MG63 (cell line): Measurements from ENCODE around the gene MIER1. TPM values are rescaled to one million over a fixed set of nuclear protein-coding genes. Genes with fewer than 3 reads are reported as not detected.
A peak's percentile ranks its signal among the peaks of the same experiment; 100 is the strongest.
"Not testable (repeated sequence)": the region's sequence is repeated elsewhere in the genome, so short reads cannot be mapped to it uniquely, and the experiment has no call there.

Experiments
- DNase-seq: peaks from one replicate; pipeline ENCODE4 v3.0.0-alpha.2; 2020
- H3K27me3 ChIP-seq: fragments of 250-450 bp; sonication (Bioruptor Pico); 2 replicates; pipeline ENCODE4 v1.5.1; 2020; ENCODE audit warnings: mild to moderate bottlenecking, moderate library complexity
- H3K36me3 ChIP-seq: fragments of 250-450 bp; sonication (Bioruptor Pico); 2 replicates; pipeline ENCODE4 v1.5.1; 2020; ENCODE audit warnings: mild to moderate bottlenecking, moderate library complexity
- H3K4me3 ChIP-seq: fragments of 250-450 bp; sonication (Bioruptor Pico); 2 replicates; pipeline ENCODE4 v1.5.1; 2020; ENCODE audit warnings: mild to moderate bottlenecking, moderate library complexity
- H3K9me3 ChIP-seq: fragments of 250-450 bp; sonication (Bioruptor Pico); 2 replicates; pipeline ENCODE4 v1.5.1; 2020; ENCODE audit warnings: mild to moderate bottlenecking, moderate library complexity
- total RNA-seq: library from RNA; depleted of rRNA; stranded (reverse); fragments of >200 nt; shearing (Covaris generic); gene quantifications from 2 replicates; pipeline ENCODE4 v1.2.3, GENCODE V29; 2014; ENCODE audit warnings: low replicate concordance

MIER1 gene
- total RNA-seq, 1 experiment from 2014 or later: 11.3 TPM

DNA sequence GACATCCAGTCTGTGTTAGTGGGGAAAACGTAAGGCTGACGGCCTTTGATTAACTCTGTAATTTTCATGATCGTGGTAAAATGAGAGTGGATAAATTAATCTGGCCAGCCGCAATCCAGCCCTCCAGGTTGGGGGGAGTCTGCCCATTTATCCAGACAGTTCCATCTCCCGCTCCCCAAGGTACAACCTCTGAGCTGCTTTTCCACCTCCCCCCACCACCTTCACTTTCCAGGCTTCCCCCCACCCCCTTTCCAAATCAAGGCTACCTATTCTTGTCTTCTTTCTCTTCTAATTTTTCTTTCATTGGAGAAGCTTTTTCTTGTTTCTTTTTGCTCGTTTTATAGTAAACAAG, 6.0 kb downstream of the MIER1 start:
- Histone ChIP-seq H3K4me3 (peak overlapping the region; percentile 79), H3K9me3 (no peaks in the 10 kb centered on the region), H3K36me3 (peaks cover 5% of the 10 kb centered on the region), H3K27me3 (no peaks in the 10 kb centered on the region)
- DNase-seq: no peak

DNA sequence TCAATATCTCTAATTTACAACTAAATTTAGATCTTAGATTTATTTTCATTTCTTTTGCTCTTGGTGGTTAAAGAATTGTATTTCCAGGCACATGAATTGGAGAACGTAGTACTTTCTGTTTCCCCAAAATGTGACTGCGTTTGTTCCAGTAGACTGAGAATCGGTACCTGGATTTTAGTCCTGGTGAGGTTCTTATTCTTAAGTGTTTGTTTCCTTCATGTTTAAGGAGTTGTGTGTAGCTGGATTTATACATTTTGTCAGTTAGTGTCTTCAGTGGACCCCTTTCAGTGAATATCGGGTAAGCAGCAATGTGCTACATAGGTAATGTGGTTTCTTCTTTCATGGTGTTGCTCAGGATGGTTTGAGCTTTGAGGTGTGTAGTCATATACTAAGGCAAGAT, 6.8 kb downstream of the MIER1 start:
- H3K27me3 ChIP-seq: no peaks in the 10 kb centered on the region
- H3K4me3 ChIP-seq: peak overlapping the region; percentile 79
- H3K9me3 ChIP-seq: no peaks in the 10 kb centered on the region
- no peak for DNase-seq
- H3K36me3 ChIP-seq: peaks cover 3% of the 10 kb centered on the region

DNA sequence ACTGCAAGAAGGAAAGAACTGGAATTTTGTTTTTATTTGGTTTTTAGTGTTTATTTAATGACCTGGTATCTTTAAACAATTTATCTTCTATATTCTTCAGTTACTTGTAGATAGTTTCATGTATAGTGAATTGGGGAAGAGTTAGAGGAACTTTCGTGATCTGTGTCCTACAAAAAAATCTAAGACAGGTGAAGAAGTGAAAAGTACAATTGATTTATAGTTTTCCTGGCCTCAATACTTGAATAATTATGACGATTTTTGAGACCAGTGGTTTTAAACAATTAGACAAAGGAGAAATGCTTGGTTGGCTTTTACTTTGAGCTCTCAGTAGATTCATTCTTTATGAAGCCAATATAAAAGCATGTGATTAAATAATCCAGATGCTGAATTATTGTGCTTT, 7.5 kb downstream of the MIER1 start:
- peak overlapping the region; percentile 79 for H3K4me3 ChIP-seq
- no peaks in the 10 kb centered on the region for H3K27me3 ChIP-seq
- DNase-seq: no peak
- peaks cover 2% of the 10 kb centered on the region for H3K36me3 ChIP-seq
- no peaks in the 10 kb centered on the region for H3K9me3 ChIP-seq

DNA sequence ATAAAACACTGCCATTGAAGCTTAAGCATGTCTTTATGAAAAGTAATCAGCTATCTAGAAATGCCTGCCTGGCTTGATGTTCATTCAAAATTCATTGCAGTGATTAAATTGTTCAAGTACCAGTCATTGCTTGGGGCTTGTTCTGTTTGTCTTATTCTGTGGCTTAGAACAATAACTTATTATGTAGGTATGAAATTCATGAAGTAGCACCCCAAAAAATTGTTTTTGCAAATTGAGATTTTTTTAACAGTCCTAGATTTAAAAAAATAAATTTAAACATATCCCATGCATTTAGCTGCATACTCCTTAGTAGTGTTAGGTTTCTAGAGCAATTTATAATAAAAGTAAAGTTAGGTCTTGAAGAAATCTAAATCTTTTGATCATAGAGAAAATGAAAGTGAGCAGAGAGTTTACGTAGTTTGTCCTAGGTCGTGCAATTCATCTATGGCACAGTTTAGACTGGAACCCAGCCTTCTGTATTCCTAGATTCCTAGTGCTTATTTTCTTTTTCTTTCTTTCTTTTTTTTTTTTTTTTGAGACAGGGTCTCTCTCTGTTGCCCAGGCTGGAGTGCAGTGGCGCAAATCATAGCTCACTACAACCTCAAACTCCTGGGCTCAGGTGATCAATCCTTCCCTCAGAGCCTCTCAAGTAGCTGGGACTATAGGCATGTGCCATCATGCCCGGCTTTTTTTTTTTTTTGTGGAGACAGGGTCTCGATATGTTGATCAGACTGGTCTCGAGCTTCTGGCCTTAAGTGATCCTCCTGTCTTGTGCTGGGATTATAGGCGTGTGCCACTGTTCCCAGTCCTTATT, 9.3 kb downstream of the MIER1 start:
- no peaks in the 10 kb centered on the region for H3K27me3 ChIP-seq
- peak overlapping the region; percentile 79 for H3K4me3 ChIP-seq
- peaks cover 10% of the 10 kb centered on the region for H3K36me3 ChIP-seq
- no peaks in the 10 kb centered on the region for H3K9me3 ChIP-seq
- no peak for DNase-seq

DNA sequence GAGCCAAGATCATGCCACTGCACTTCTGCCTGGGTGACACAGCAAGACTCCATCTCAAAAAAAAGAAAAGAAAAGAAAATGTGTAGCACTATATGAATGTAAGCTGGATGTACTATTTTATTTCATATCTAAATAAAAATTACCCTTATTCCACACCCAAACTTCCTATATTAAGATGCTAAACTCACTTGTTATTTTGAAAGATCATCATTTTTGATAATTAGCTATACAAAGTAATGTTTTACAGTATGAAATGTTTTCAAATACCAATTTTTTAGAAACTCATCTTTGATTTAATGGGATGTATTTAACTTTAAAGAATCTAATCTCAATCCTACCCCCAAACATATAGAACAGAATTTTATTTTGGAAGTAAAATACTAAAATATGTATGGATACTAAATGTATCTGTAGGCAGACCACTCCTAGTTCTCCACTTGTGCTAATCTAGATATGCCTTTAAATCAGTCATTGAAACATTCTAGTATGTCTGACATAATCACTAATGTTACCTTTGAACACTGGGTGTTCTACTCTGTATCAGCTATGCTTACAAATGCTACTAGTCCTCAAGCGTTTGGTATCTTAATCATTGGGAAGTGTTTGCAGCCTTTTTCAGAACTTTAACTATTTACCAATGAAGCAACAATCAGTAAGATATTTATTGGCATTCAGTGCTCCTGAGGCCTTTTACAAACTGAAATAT, 12.9 kb downstream of the MIER1 start:
- Histone ChIP-seq H3K4me3 (no peak overlapping the region), H3K9me3 (no peaks in the 10 kb centered on the region), H3K36me3 (peaks cover 23% of the 10 kb centered on the region), H3K27me3 (no peaks in the 10 kb centered on the region)
- no peak for DNase-seq

DNA sequence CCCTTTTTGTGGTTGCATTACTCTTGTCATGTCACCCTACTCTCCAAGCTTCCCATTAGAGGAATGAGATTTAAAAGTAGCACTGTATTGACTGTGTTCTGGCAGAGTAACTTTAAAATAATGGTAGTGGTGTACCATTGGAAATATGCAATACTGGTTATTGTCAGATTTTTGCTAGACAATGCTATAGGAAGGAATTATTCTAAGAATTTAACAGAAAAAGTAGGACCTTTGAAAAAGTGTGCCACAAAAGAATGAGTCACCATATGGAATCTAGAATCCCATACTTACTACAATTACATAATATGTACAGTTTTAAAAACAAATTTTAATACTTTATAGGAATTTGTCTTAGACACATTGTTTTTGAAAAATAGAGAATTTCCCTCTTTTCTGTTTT, 13.8 kb downstream of the MIER1 start:
- H3K36me3 ChIP-seq: peaks cover 23% of the 10 kb centered on the region
- no peaks in the 10 kb centered on the region for H3K27me3 ChIP-seq
- H3K9me3 ChIP-seq: no peaks in the 10 kb centered on the region
- no peak overlapping the region for H3K4me3 ChIP-seq
- DNase-seq: no peak

DNA sequence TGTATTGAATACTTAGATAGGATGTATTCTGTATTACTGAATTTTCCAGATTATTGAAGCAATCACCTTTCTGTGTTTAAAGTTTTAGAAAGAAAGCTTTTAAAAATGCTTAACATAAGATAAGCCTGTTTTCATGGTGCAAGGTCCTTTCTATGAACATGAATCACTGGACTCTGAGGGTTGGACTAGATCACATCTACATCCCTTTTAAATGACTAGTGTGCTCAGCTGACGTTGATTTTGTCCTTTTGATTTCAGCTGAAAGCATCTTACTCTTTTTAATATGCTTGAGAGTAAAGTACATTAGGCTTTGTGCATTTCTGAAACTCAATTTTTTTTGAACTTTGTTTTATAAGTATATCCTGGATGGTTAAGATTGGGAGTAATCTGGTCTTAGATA, 16.2 kb downstream of the MIER1 start:
- H3K9me3 ChIP-seq: no peaks in the 10 kb centered on the region
- H3K36me3 ChIP-seq: peaks cover 34% of the 10 kb centered on the region
- H3K27me3 ChIP-seq: no peaks in the 10 kb centered on the region
- no peak for DNase-seq
- no peak overlapping the region for H3K4me3 ChIP-seq

DNA sequence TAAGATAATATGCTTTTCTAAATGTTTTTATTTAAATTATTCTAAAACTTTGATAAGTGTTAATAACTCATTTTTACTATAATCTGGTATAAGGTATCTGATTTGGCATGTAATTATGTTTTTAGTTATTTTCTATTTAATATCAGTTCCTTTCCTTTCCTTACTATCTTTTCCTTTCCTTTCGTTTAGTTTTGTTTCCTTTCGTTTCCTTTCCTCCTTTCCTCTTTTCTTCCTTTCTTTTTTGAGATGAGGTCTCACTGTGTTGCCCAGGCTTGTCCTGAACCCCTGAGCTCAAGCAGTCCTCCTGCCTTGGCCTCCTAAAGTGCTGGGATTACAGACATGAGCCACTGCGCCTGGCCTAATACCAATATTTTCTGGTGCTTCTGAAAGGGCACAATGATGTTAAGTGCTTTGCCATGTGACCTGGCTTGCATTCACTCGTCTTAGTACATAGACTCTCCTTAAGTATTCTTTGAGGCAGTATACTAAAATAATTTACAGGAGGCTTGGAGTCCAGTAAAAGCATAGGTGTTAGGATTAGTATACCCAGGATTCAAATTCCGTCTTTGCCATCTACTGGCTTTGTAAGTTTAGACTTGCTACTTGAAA, 18.7 kb downstream of the MIER1 start:
- peak; percentile 35 for DNase-seq
- Histone ChIP-seq H3K36me3 (peaks cover 48% of the 10 kb centered on the region), H3K4me3 (no peak overlapping the region), H3K27me3 (no peaks in the 10 kb centered on the region), H3K9me3 (no peaks in the 10 kb centered on the region)

DNA sequence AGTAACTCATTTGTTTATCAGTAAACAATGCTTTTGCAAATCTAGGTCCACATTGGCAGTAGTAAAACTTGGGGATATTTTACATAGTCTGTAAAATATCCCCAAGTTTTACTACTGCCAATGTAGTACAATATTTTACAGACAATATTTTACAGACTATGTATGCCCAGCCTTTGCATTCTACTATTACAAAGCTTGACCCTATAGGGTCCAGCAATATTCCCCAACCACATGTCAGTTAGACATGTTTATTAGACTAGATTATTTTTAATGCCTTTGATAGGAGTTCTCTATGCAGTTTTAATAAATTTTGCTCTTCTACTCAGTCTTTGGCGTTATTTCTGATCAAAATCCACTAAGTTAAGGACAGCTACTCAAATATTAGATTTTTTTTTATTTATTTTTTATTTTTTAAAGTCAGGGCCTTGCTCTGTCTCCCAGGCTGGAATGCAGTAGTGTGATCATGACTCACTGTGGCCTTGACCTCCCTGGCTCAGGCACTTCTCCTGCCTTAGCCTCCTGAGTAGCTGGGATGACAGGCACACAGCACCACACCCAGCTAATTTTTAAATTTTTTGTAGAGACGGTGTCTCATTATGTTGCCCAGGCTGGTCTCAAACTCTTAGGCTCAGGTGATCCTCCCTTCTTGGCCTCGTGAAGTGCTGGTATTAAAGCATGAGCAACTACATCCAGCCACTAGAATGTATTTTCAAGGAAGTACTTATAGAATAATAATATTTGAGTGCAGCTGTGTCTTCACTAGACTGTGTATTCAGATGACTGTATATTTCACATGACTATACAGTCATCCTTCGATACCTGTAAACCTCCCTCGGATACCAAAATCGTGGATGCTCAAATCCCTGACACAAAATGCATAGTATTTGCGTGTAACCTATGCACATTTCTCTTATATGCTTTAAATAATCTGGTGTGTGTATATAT, 19.8 kb downstream of the MIER1 start:
- H3K27me3 ChIP-seq: no peaks in the 10 kb centered on the region
- no peak overlapping the region for H3K4me3 ChIP-seq
- no peaks in the 10 kb centered on the region for H3K9me3 ChIP-seq
- H3K36me3 ChIP-seq: peaks cover 59% of the 10 kb centered on the region
- peak; percentile 88 for DNase-seq

DNA sequence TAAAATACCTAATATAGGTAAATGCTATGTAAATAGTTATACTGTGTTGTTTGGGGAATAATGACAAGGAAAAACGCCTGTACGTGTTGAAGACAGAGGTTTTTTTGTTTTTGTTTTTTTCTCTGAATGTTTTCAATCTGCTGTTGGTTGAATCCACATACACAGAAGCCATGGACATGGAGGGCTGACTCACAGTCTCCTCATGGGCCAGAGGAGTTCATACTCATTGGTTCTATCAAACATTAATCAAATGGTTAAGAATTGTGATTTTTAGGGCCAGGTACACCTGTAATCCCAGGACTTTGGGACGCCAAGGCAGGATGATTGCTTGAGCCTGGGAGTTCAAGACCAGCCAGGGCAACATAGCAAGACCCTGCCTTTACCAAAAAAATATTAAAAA, 20.5 kb downstream of the MIER1 start:
- peaks cover 56% of the 10 kb centered on the region for H3K36me3 ChIP-seq
- no peaks in the 10 kb centered on the region for H3K9me3 ChIP-seq
- H3K4me3 ChIP-seq: no peak overlapping the region
- no peak for DNase-seq
- no peaks in the 10 kb centered on the region for H3K27me3 ChIP-seq

DNA sequence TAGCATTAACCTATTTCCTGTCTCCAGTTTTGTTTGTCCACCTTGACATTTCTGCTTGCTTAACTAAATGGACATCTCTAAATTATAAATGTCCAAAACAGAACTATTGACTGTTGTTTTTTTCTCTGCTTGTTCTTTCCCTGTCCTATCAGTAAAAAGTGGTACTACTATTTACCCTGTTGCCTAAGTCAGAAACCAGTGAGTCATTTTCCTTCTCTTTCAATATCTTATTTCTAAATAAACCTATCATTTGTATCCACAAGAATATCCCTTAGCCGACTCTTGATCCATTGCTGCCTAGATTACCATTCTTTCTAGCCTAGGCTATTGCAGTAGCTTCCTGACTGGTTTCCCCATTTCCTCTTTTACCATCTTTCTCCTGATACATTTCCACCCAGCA, 22.5 kb downstream of the MIER1 start:
- no peak for DNase-seq
- no peak overlapping the region for H3K4me3 ChIP-seq
- peaks cover 61% of the 10 kb centered on the region for H3K36me3 ChIP-seq
- H3K9me3 ChIP-seq: no peaks in the 10 kb centered on the region
- no peaks in the 10 kb centered on the region for H3K27me3 ChIP-seq

DNA sequence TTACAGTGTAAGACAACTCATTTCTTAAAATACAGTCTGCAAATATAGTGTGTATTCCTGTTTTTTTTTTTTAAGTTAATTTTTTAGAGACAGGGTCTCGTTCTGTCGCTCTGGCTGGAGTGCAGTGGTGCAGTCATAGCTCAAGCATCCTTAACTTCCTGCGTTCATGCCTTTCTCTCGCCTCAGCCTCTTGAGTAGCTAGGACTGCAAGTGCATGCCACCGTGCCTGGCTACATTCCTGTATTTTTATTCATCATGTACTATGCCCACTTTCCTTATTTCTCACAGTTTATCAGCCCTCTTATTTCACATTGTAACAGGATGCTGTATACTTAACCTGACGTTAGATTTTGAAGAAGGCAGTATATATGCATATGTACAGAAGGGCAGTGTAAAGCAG, 26.7 kb downstream of the MIER1 start:
- no peaks in the 10 kb centered on the region for H3K27me3 ChIP-seq
- peaks cover 79% of the 10 kb centered on the region for H3K36me3 ChIP-seq
- no peak overlapping the region for H3K4me3 ChIP-seq
- H3K9me3 ChIP-seq: no peaks in the 10 kb centered on the region
- DNase-seq: peak; percentile 21

DNA sequence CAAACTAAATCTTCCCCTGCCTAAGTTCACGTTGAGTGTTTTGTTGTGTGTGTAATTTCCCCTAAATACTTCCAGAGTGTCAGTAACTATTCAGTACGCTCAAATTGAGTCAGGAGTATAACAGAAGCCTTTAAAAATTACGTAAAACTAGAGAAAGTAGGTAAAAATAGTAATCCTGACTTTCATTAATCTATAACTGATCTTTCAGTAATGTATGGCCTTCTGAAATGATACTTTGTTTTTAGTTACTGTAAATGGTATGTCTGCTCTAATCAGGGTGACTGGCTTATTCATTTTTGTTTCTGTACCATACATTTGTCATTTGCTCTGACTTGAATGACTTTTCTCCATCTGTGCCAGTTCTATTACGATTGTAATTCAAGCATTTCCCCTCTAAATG, 29.4 kb downstream of the MIER1 start:
- Histone ChIP-seq H3K36me3 (peaks cover 74% of the 10 kb centered on the region), H3K9me3 (no peaks in the 10 kb centered on the region)

DNA sequence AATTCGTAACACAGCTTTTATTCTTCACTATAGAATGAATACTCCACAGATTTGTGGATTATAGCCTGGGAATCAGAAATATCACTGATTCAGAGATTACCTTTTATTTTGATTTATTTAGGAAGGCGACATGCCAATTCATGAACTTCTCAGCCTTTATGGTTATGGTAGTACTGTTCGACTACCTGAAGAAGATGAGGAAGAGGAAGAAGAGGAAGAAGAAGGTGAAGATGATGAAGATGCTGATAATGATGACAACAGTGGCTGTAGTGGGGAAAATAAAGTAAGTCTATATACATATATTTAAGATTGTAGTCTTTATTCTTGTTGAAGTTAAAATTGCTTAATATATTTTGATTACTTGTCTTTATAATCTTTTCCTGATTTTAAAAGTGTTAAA, 33.1 kb downstream of the MIER1 start:
- Histone ChIP-seq H3K27me3 (no peaks in the 10 kb centered on the region), H3K4me3 (no peak overlapping the region), H3K36me3 (peaks cover 76% of the 10 kb centered on the region), H3K9me3 (no peaks in the 10 kb centered on the region)
- DNase-seq: no peak

More for the DNA sequence above, 29.4 kb downstream of the MIER1 start:
- H3K27me3 ChIP-seq: no peaks in the 10 kb centered on the region
- no peak for DNase-seq
- H3K4me3 ChIP-seq: no peak overlapping the region

DNA sequence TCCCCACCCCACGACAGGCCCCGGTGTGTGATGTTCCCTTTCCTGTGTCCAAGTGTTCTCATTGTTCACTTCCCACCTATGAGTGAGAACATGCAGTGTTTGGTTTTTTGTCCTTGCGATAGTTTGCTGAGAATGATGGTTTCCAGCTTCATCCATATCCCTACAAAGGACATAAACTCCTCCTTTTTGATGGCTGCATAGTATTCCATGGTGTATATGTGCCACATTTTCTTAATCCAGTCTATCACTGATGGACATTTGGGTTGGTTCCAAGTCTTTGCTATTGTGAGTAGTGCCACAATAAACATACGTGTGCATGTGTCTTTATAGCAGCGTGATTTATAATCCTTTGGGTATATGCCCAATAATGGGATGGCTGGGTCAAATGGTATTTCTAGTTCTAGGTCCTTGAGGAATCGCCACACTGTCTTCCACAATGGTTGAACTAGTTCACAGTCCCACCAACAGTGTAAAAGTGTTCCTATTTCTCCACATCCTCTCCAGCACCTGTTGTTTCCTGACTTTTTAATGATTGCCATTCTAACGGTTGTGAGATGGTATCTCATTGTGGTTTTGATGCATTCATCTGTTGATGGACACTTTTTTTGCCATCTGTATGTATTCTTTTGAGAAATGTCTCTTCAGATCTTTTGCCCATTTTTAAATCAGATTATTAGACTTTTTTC, 41.5 kb downstream of the MIER1 start:
- not testable (repeated sequence) for DNase-seq, H3K9me3 ChIP-seq, H3K27me3 ChIP-seq, H3K4me3 ChIP-seq
- peaks cover 80% of the 10 kb centered on the region for H3K36me3 ChIP-seq

DNA sequence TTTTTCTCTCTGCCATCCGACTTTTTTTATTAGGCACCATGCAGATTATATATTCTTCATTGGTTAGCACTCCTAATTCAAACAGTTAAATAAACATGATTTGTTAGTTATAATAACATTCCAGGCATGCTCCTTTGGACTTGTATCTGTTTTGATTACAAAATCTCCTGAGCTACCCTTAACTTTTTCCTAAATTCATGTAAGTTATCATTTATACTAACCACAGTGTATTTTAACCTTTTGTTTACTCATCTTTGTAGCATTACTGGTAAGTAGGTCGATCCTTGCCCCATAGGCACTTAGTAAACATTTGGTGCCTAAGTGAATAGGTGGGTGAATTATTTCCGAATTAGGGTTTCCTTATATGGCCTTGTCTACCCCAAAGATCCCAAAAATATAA, 43.8 kb downstream of the MIER1 start:
- no peak overlapping the region for H3K4me3 ChIP-seq
- H3K27me3 ChIP-seq: no peaks in the 10 kb centered on the region
- H3K9me3 ChIP-seq: no peaks in the 10 kb centered on the region; the same call in 1 of the 2 replicates
- peaks cover 80% of the 10 kb centered on the region for H3K36me3 ChIP-seq
- DNase-seq: no peak
